HG02852 (cell line): ENCODE measurements around the gene HTR3B.
"Not testable (repeated sequence)": the region's sequence is repeated elsewhere in the genome, so short reads cannot be mapped to it uniquely, and the experiment has no call there.

Experiments used
- ATAC-seq: cut with Tn5 transposase; IDR thresholded peaks from one replicate; pipeline ENCODE4 v1.9.1; 2021; ENCODE audit warnings: mild to moderate bottlenecking, moderate library complexity; ENCODE audit not compliant: unreplicated experiment

The HTR3B gene

GRCh38 chr11:113884361-113884836 lies 20.2 kb upstream of the HTR3B start:
- no peak for ATAC-seq

GRCh38 chr11:113885897-113886296 lies 18.7 kb upstream of the HTR3B start:
- no peak for ATAC-seq

GRCh38 chr11:113888848-113889247 lies 15.7 kb upstream of the HTR3B start:
- no peak for ATAC-seq

GRCh38 chr11:113894421-113894996 lies 10.1 kb upstream of the HTR3B start:
- ATAC-seq, result peak; percentile 60

GRCh38 chr11:113895367-113896155 lies 9.0 kb upstream of the HTR3B start:
- no peak for ATAC-seq

GRCh38 chr11:113896156-113896879 lies 8.3 kb upstream of the HTR3B start:
- peak; percentile 45 for ATAC-seq

GRCh38 chr11:113901141-113901540 lies 3.5 kb upstream of the HTR3B start:
- no peak for ATAC-seq

- no peak for ATAC-seq
Observed at GRCh38 chr11:113906038-113906437, 1.4 kb downstream of the HTR3B start.

GRCh38 chr11:113906516-113906915 lies 1.9 kb downstream of the HTR3B start:
- no peak for ATAC-seq

GRCh38 chr11:113907152-113907551 lies 2.6 kb downstream of the HTR3B start:
- ATAC-seq, result no peak

- ATAC-seq, result no peak
Observed at GRCh38 chr11:113907681-113908080, 3.1 kb downstream of the HTR3B start.

- no peak for ATAC-seq
Observed at GRCh38 chr11:113908098-113908497, 3.5 kb downstream of the HTR3B start.

GRCh38 chr11:113911491-113911890 lies 6.9 kb downstream of the HTR3B start:
- ATAC-seq, result not testable (repeated sequence)

- no peak for ATAC-seq
Observed at GRCh38 chr11:113923572-113923971, 19.0 kb downstream of the HTR3B start.

- no peak for ATAC-seq
Observed at GRCh38 chr11:113926273-113927197, 21.9 kb downstream of the HTR3B start.

GRCh38 chr11:113928311-113928710 lies 23.7 kb downstream of the HTR3B start:
- no peak for ATAC-seq

GRCh38 chr11:113932788-113933187 lies 28.2 kb downstream of the HTR3B start:
- ATAC-seq, result no peak

- not testable (repeated sequence) for ATAC-seq
Observed at GRCh38 chr11:113934193-113934592, 29.6 kb downstream of the HTR3B start.

- no peak for ATAC-seq
Observed at GRCh38 chr11:113934761-113935160, 30.2 kb downstream of the HTR3B start.

GRCh38 chr11:113935858-113936257 lies 31.3 kb downstream of the HTR3B start:
- no peak for ATAC-seq

- no peak for ATAC-seq
Observed at GRCh38 chr11:113937918-113938317, 33.3 kb downstream of the HTR3B start.
